ENCODE data around the gene RBX1. TPM values are rescaled to one million over a fixed set of nuclear protein-coding genes. Genes with fewer than 3 reads are reported as not detected.

Gene RBX1
- total RNA-seq, 1 experiment from 2014 or later: 55.0 TPM

DNA sequence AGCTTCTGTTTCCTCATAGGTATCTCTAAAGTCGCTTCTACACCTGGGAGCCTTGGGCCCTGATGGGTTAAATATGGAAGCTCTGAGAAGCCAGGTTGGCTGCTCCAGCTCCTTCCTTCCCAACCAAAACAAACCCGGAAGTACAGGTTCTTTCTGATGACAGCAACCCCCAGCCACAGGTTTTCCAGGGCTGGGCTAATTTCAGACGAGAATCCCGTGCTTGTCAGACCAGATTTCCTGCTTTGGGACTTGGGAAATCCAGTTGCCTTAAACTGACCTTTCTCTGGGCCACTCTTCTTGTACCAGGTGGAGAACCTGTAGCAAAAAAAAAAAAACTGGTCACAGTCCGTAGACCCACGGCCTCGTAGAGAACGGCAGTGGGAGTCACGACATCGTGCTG lies 51.9 kb downstream of the RBX1 start:
- ATAC-seq: no peak
- CTCF ChIA-PET: no interaction called here
- Histone ChIP-seq H3K27me3 (ENCODE audit: low read length) (no peaks in the 10 kb centered on the region), H3K4me2 (ENCODE audit: low read length) (peak overlapping the region; percentile 26; the same call in 1 of the 2 replicates), H3K79me2 (ENCODE audit: low read length) (no peaks in the 10 kb centered on the region), H2AFZ (ENCODE audit: low read length) (peak overlapping the region; percentile 7; the same call in 1 of the 2 replicates), H4K20me1 (ENCODE audit: low read length) (no peaks in the 10 kb centered on the region), H3K4me3 (ENCODE audit: low read length) (no peak overlapping the region), H3K4me1 (ENCODE audit: insufficient read depth, low read length) (peaks cover 22% of the 10 kb centered on the region), H3K9ac (ENCODE audit: low read length) (no peak overlapping the region), H3K27ac (ENCODE audit: low read length) (peak overlapping the region; percentile 37), H3F3A (ENCODE audit: low read length, unreplicated experiment) (no peaks in the 10 kb centered on the region), H3K36me3 (ENCODE audit: low read depth, low read length) (no peaks in the 10 kb centered on the region), H3K9me3 (ENCODE audit: low read length) (no peaks in the 10 kb centered on the region), H3K9me2 (replicated peaks; ENCODE audit: low read length) (no peaks in the 10 kb centered on the region)
- DNase-seq: peak; percentile 39
- TF ChIP-seq, protein P1, sequence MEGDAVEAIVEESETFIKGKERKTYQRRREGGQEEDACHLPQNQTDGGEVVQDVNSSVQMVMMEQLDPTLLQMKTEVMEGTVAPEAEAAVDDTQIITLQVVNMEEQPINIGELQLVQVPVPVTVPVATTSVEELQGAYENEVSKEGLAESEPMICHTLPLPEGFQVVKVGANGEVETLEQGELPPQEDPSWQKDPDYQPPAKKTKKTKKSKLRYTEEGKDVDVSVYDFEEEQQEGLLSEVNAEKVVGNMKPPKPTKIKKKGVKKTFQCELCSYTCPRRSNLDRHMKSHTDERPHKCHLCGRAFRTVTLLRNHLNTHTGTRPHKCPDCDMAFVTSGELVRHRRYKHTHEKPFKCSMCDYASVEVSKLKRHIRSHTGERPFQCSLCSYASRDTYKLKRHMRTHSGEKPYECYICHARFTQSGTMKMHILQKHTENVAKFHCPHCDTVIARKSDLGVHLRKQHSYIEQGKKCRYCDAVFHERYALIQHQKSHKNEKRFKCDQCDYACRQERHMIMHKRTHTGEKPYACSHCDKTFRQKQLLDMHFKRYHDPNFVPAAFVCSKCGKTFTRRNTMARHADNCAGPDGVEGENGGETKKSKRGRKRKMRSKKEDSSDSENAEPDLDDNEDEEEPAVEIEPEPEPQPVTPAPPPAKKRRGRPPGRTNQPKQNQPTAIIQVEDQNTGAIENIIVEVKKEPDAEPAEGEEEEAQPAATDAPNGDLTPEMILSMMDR (conservative IDR thresholded peaks at IDR 0.05; ENCODE audit: low read depth, low read length): no peak
- TF ChIP-seq EZH2 (IDR thresholded peaks at IDR 0.05; ENCODE audit: low read length, unreplicated experiment): no peak
- no peak for TF ChIP-seq EZH2phosphoT487 (IDR thresholded peaks at IDR 0.05; ENCODE audit: borderline replicate concordance, low read length)
- intact Hi-C loops (cut with micrococcal nuclease): no loop called here
- no TSS peak for BruUV-seq (replicated peaks)
- POLR2A ChIA-PET (ENCODE audit: unreplicated experiment): interaction anchor here (0.6 kb wide), 1 partner anchor 146 kb away, joined by 13 read pairs; the partner anchor contains the start of gene XPNPEP3

GRCh38 chr22:41003976-41004375 lies 52.8 kb downstream of the RBX1 start:
- Histone ChIP-seq H3K9me2 (replicated peaks; ENCODE audit: low read length) (no peaks in the 10 kb centered on the region), H2AFZ (ENCODE audit: low read length) (no peak overlapping the region), H3F3A (ENCODE audit: low read length, unreplicated experiment) (no peaks in the 10 kb centered on the region), H3K4me2 (ENCODE audit: low read length) (no peak overlapping the region), H4K20me1 (ENCODE audit: low read length) (no peaks in the 10 kb centered on the region), H3K27me3 (ENCODE audit: low read length) (no peaks in the 10 kb centered on the region), H3K27ac (ENCODE audit: low read length) (no peak overlapping the region), H3K79me2 (ENCODE audit: low read length) (no peaks in the 10 kb centered on the region), H3K36me3 (ENCODE audit: low read depth, low read length) (no peaks in the 10 kb centered on the region), H3K9me3 (ENCODE audit: low read length) (no peaks in the 10 kb centered on the region), H3K4me1 (ENCODE audit: insufficient read depth, low read length) (peaks cover 26% of the 10 kb centered on the region), H3K4me3 (ENCODE audit: low read length) (no peak overlapping the region), H3K9ac (ENCODE audit: low read length) (no peak overlapping the region)
- CTCF ChIA-PET: no interaction called here
- TF ChIP-seq, protein P1 (conservative IDR thresholded peaks at IDR 0.05; ENCODE audit: low read depth, low read length): no peak
- TF ChIP-seq EZH2phosphoT487 (IDR thresholded peaks at IDR 0.05; ENCODE audit: borderline replicate concordance, low read length) (no peak), EZH2 (IDR thresholded peaks at IDR 0.05; ENCODE audit: low read length, unreplicated experiment) (no peak)
- no peak for DNase-seq
- no peak for ATAC-seq
- intact Hi-C loops (cut with micrococcal nuclease): no loop called here
- BruUV-seq (replicated peaks): no TSS peak
- POLR2A ChIA-PET (ENCODE audit: unreplicated experiment): no interaction called here

- no peak overlapping the region for H3K4me3 ChIP-seq (ENCODE audit: low read length)
- ChIA-PET POLR2A (ENCODE audit: unreplicated experiment) (no interaction called here), CTCF (interaction anchor here (0.7 kb wide), 1 partner anchor 87 kb away, joined by 3 read pairs; no protein-coding TSS in a partner anchor)
- H3K27me3 ChIP-seq (ENCODE audit: low read length): no peaks in the 10 kb centered on the region
- no peak for TF ChIP-seq EZH2 (IDR thresholded peaks at IDR 0.05; ENCODE audit: low read length, unreplicated experiment)
- TF ChIP-seq EZH2phosphoT487 (IDR thresholded peaks at IDR 0.05; ENCODE audit: borderline replicate concordance, low read length): no peak
- TF ChIP-seq, protein P1 (conservative IDR thresholded peaks at IDR 0.05; ENCODE audit: low read depth, low read length): no peak
- no peaks in the 10 kb centered on the region for H3K79me2 ChIP-seq (ENCODE audit: low read length)
- no peaks in the 10 kb centered on the region for H3F3A ChIP-seq (ENCODE audit: low read length, unreplicated experiment)
- no peak overlapping the region for H3K9ac ChIP-seq (ENCODE audit: low read length)
- DNase-seq: peak; percentile 59
- H2AFZ ChIP-seq (ENCODE audit: low read length): peak overlapping the region; percentile 22; the same call in 1 of the 2 replicates
- H3K27ac ChIP-seq (ENCODE audit: low read length): peak overlapping the region; percentile 45; the same call in 1 of the 2 replicates
- BruUV-seq (replicated peaks): no TSS peak
- intact Hi-C loops (cut with micrococcal nuclease): no loop called here
- no peaks in the 10 kb centered on the region for H3K9me2 ChIP-seq (replicated peaks; ENCODE audit: low read length)
- H3K9me3 ChIP-seq (ENCODE audit: low read length): no peaks in the 10 kb centered on the region
- no peaks in the 10 kb centered on the region for H4K20me1 ChIP-seq (ENCODE audit: low read length)
- peak; percentile 62 for ATAC-seq
- H3K36me3 ChIP-seq (ENCODE audit: low read depth, low read length): no peaks in the 10 kb centered on the region
- H3K4me1 ChIP-seq (ENCODE audit: insufficient read depth, low read length): peaks cover 12% of the 10 kb centered on the region
- peak overlapping the region; percentile 37; the same call in 1 of the 2 replicates for H3K4me2 ChIP-seq (ENCODE audit: low read length)
These were observed 58.2 kb downstream of the RBX1 start for GRCh38 chr22:41009222-41009948.

Measured in PC-3 (cell line).